ENCODE results near the gene FLNB. TPM values are rescaled to one million over a fixed set of nuclear protein-coding genes. Genes with fewer than 3 reads are reported as not detected.

FLNB gene
- total and polyA plus RNA-seq, 9 of the 15 experiments (the other 6 are each of a cell fraction or from before 2014, with no cell fraction given): 9.4 to 48.1 (median 25.6) TPM

DNA sequence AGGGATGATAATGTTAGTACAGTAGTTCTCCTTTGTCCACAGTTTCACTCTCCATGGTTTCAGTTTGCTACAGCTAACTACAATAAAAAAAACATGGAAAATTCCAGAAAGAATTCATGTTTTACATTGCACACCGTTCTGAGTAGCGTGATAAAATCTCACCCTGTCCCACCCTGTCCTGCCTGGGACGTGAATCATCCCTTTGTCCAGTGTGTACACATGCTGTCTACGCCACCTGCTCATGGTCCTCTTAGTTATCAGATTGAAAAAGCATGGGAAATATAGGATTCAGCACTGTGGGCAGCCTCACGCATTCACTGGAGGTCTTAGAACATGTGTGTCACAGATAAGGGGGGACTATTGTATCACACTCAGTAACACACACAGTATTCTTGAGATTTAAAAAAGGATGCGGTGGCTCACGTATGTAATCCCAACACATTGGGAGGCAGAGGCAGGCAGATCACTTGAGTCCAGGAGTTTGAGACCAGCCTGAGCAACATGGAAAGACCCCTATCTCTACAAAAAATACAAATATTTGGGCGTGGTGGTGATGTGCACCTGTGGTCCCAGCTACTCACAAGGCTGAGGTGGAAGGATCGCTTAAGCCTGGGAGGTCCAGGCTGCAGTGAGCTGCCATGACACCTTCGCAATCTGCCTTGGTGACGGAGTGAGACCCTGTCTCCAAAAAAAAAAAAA lies 8.7 kb upstream of the FLNB start:
- Histone ChIP-seq H3K9ac (ENCODE audit: insufficient read depth in 1 of 2, low read depth in 2 of 2, low read length in 2 of 2) (no peak overlapping the region), H3K79me2 (ENCODE audit: control insufficient read depth, insufficient read depth, low read length) (no peaks in the 10 kb centered on the region), H3K4me2 (ENCODE audit: insufficient read depth, low read length) (peak overlapping the region; percentile 5; the same call in 1 of the 2 replicates), H3K27me3 (ENCODE audit: control insufficient read depth in 2 of 2, insufficient read depth in 2 of 2, low read length in 2 of 2) (no peaks in the 10 kb centered on the region), H3K27ac (ENCODE audit: extremely low read depth, low read depth, low read length) (no peak overlapping the region), H4K20me1 (replicated peaks; ENCODE audit: control insufficient read depth, insufficient read depth, low read length) (no peaks in the 10 kb centered on the region), H3K9me1 (ENCODE audit: control insufficient read depth, insufficient read depth, low read length) (no peaks in the 10 kb centered on the region), H3K4me3 (no peak overlapping the region), H2AFZ (ENCODE audit: low read depth, low read length) (peak overlapping the region; percentile 39; the same call in 1 of the 2 replicates), H3K9me3 (replicated peaks; ENCODE audit: control insufficient read depth, insufficient read depth, low read depth, low read length) (no peaks in the 10 kb centered on the region), H3K4me1 (replicated peaks in 1 of 2; ENCODE audit: control insufficient read depth in 2 of 2, insufficient read depth in 2 of 2, low read length in 2 of 2) (peaks cover 30 to 39% of the 10 kb centered on the region in 2 experiments), H3K36me3 (ENCODE audit: control insufficient read depth, insufficient read depth, low read length) (no peaks in the 10 kb centered on the region)
- peak; percentile 14 for ATAC-seq
- in situ Hi-C loops (cut with MboI): loop anchor here (10.0 to 25.0 kb wide), 2 partner anchors 163 to 305 kb away; partner anchors contain the start of genes HTD2 and RPP14
- POLR2A ChIA-PET: interaction anchor here (0.7 to 0.9 kb wide), 2 partner anchors 8 to 174 kb away, joined by 4 read pairs; no protein-coding TSS in a partner anchor
- CTCF ChIA-PET (ENCODE audit: low intra/inter-chr PET ratio): no interaction called here
- 22% methylated on average over 9 of the region's 11 CpGs for WGBS (ENCODE audit: insufficient coverage, low coverage, missing lambda C conversion rate)
- intact Hi-C loops (cut with micrococcal nuclease): loop anchor here (10.0 kb wide), 1 partner anchor 135 kb away; no protein-coding TSS in a partner anchor
- BruUV-seq (replicated peaks): no TSS peak
- peak; percentile 60 for FAIRE-seq
- DNase-seq (ENCODE audit: extremely low read depth in 1 of 4, low spot score in 3 of 4): no peak
- TF ChIP-seq PCBP2 (IDR thresholded peaks at IDR 0.05; ENCODE audit: low read depth, low read length, poor library complexity, severe bottlenecking): no peak
- no peak for TF ChIP-seq FOXP4 (CRISPR knock-in tag; IDR thresholded peaks at IDR 0.05; ENCODE audit: borderline replicate concordance)
- TF ChIP-seq EWSR1 (IDR thresholded peaks at IDR 0.05; ENCODE audit: borderline replicate concordance, low read depth, partially characterized antibody): no peak
- no peak for TF ChIP-seq NCOR1 (IDR thresholded peaks at IDR 0.05)
- TF ChIP-seq, protein P1, sequence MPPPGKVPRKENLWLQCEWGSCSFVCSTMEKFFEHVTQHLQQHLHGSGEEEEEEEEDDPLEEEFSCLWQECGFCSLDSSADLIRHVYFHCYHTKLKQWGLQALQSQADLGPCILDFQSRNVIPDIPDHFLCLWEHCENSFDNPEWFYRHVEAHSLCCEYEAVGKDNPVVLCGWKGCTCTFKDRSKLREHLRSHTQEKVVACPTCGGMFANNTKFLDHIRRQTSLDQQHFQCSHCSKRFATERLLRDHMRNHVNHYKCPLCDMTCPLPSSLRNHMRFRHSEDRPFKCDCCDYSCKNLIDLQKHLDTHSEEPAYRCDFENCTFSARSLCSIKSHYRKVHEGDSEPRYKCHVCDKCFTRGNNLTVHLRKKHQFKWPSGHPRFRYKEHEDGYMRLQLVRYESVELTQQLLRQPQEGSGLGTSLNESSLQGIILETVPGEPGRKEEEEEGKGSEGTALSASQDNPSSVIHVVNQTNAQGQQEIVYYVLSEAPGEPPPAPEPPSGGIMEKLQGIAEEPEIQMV (tag; conservative IDR thresholded peaks at IDR 0.05; ENCODE audit: low read depth): no peak
- no peak for TF ChIP-seq ILF3 (IDR thresholded peaks at IDR 0.05; ENCODE audit: borderline replicate concordance)
- no peak for TF ChIP-seq ZBTB49 (CRISPR knock-in tag; IDR thresholded peaks at IDR 0.05; ENCODE audit: borderline replicate concordance)
- TF ChIP-seq LEF1 (IDR thresholded peaks at IDR 0.05): no peak
- no peak for TF ChIP-seq U2AF2 (optimal IDR thresholded peaks at IDR 0.05; ENCODE audit: low read depth, low read length)
- TF ChIP-seq ZFP30 (CRISPR knock-in tag; IDR thresholded peaks at IDR 0.05; ENCODE audit: borderline replicate concordance): no peak
- peak; percentile 16 for TF ChIP-seq MEIS2 (IDR thresholded peaks at IDR 0.05; ENCODE audit: partially characterized antibody)
- no peak for TF ChIP-seq TCF3 (CRISPR knock-in tag; IDR thresholded peaks at IDR 0.05)
- TF ChIP-seq C11orf30 (IDR thresholded peaks at IDR 0.05; ENCODE audit: low read depth): no peak
- no peak for TF ChIP-seq ARID1B (IDR thresholded peaks at IDR 0.05)
- TF ChIP-seq SOX6 (IDR thresholded peaks at IDR 0.05): peak; percentile 71
- no peak for TF ChIP-seq ZNF644 (tag; IDR thresholded peaks at IDR 0.05; ENCODE audit: low read depth)

All from K562 (cell line).